Activated CD4-positive, CD25-positive, alpha-beta regulatory T cell treated with anti-CD3 and anti-CD28 coated beads, Interleukin-2, amount 50 U/mL, for 16 hours (primary cell): Measurements from ENCODE around the gene RIMS4.

Experiments
- DNase-seq: peaks from one replicate; pipeline ENCODE4 v3.0.0-alpha.2; 2020; ENCODE audit warnings: low read depth, low spot score

The RIMS4 gene

GRCh38 chr20:44720997-44721784, 89.2 kb downstream of the RIMS4 start:
- DNase-seq: no peak

DNA sequence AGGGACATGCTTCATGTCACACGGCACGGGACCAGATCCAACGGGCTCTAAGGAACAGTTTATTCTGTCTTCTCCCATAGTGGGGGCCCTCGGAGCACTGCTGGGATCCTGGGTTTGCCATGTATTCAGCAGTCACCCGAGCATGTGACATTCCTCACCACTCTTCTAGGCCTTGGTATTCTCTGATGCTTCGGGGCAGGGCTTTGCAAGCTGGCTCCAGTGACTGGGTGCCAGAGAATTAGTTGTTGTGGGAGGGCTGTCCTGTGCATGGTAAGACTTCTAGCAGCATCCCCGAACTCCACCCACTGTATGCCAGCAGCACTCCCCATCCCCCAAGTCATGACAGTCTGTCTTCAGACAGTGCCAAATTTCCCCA, 89.7 kb downstream of the RIMS4 start:
- no peak for DNase-seq

DNA sequence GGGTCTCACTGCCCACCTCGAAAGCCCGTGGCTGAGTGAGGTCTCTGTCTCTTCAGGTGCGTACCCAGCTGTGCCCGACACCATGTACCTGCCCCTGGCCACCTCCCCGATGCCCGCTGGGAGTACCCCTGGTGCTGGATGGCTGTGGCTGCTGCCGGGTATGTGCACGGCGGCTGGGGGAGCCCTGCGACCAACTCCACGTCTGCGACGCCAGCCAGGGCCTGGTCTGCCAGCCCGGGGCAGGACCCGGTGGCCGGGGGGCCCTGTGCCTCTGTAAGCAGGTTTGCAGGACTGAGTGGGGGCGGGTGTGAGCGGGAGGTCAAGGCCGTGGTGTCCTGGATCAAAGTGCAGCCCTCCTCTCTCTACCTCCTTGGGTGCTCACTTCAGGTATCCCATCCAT, 90.5 kb downstream of the RIMS4 start:
- no peak for DNase-seq

- DNase-seq: no peak
Measured at GRCh38 chr20:44717986-44718385, 92.4 kb downstream of the RIMS4 start.

GRCh38 chr20:44716309-44717106, 93.8 kb downstream of the RIMS4 start:
- DNase-seq: no peak

GRCh38 chr20:44715499-44716308, 94.6 kb downstream of the RIMS4 start:
- no peak for DNase-seq

GRCh38 chr20:44714701-44715498, 95.4 kb downstream of the RIMS4 start, which contains the start of gene CCN5:
Gene CCN5, plus strand, starts transcription at chr20:44715369. Its CDS starts 22 bp downstream, at chr20:44715391.
- no peak for DNase-seq

DNA sequence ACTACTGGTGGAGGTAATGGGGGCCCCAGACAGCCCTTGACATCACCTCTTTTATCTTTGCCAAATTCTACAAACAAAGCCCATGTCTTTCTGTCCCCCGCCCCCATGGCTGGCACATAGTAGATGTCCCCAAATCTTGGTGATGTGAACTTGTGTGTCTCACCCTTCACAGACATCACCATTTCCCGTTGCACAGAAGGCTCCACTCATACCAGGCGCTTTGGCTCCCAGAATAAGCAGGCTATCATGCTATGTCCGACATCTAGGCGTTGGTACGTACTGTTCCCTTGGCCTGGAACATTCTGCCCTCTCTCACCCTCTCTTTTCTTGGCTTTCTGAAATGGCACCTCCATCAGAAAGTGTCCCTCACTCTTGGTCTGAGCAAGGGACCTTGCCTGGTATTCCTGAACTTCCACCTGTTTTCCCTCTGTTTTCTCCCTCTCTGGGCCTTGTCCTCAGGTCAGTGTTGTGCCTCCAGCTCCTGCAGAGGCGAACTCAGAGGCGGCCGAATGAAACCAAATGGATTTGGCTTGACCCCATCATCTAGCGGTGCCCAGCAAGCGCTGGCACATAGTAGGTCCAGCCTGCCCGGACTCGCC, 96.1 kb downstream of the RIMS4 start:
- DNase-seq: no peak

GRCh38 chr20:44711237-44711636, 99.1 kb downstream of the RIMS4 start:
- no peak for DNase-seq

- no peak for DNase-seq
Measured at GRCh38 chr20:44709797-44710196, 100.5 kb downstream of the RIMS4 start.

DNA sequence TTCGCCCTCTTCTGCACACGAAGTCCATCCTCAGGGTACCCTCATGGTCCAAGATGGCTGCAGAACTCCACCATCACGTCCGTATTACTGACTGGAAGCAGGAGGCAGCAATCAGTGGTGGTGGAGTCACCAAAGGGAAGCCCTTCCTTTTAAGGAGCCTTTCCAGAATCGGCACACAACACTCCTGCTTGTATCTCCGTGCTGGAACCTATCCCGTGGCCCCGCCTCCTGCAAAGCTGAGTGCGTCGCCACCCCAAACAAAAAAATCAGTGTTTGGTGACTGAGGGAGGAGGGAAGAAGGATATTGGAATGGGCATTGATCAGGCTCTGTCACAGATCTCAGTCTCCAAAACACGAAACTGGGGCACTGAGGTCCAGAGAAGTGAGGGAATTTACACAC, 101.0 kb downstream of the RIMS4 start:
- DNase-seq: no peak

DNA sequence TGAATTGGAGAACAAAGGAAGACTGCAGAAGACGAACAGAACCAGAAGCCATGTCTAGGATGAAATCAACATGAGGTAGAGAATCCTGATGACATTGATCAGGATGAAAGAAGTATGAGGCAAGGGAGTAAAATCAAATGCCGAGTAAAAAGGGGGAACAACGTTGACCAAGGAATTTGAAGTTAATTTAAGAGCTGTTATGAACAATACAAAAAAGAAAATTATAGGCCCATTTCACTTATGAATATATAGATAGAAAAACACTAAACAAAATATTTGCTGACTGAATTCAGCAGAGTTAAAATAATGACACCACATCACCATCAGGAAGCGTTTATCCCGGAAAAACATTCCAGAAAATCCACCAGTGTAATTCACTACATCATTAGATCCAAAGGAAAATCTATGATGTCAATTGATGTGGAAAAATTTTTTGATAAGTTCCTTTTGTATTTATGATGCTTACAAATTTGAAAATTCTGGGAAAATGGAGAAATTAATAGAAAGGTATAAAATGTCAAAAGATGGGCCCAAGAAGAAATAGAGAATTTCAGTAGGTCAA, 103.2 kb downstream of the RIMS4 start:
- no peak for DNase-seq

- no peak for DNase-seq
Measured at GRCh38 chr20:44706301-44707017, 103.9 kb downstream of the RIMS4 start.

- DNase-seq: no peak
Measured at GRCh38 chr20:44705364-44706094, 104.8 kb downstream of the RIMS4 start.

DNA sequence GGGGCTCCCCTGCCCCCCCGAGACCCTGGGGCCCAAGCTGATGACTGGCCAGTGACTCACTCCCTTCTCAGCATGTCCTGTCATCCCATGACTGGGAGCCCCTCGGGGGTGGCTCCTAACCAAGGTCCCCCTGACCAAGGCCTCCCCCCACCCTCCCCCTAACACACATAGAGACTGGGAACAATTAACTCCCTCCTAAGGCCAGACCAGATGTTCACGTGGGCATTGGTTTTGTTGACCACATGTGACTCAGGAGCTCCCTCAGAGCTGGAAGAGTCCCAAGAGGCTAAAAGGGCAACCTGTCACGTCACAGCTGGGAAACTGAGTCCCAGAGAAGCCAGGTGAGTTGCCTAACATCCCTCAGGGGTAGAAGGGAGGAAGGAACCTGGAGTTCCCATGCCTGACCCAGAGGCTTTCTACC, 105.8 kb downstream of the RIMS4 start:
- no peak for DNase-seq

- no peak for DNase-seq
Measured at GRCh38 chr20:44703956-44704488, 106.3 kb downstream of the RIMS4 start.

GRCh38 chr20:44703183-44703925, 107.0 kb downstream of the RIMS4 start:
- DNase-seq: no peak

DNA sequence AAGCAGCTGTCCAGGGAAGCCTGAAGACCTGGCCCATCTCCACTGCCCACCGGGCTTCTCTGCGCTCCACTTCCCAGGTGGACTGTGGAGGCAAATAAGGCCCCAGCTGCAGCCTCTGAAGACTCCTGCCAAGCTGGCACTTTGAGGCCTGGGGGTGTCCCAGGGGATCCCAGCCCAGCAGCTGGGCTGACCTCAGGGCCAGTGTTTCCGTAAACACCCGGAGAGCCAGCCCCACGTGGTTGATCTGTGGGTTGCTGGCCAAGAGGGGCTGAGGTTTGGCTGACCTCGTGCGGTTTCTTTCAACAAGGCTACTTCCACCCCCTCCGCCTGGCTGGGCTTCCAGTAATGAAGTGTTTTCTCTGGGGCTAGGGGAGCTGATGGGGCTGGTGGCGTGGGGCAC, 107.6 kb downstream of the RIMS4 start:
- no peak for DNase-seq
